Stimulated activated naive CD8-positive, alpha-beta T cell treated with anti-CD3 and anti-CD28 coated beads, Interleukin-15, amount 100 ng/mL, for 72 hours (primary cell): ENCODE data around the gene BMP8B.
"Not testable (repeated sequence)": the region's sequence is repeated elsewhere in the genome, so short reads cannot be mapped to it uniquely, and the experiment has no call there.

Source experiments
- ATAC-seq: fragments of 150-1000 bp; cut with Tn5 transposase; 2 replicates; pipeline ENCODE4 v1.10.0; 2021; ENCODE audit warnings: mild to moderate bottlenecking, moderate library complexity
- DNase-seq, 2 donors: peaks; one replicate each; pipeline ENCODE4 v3.0.0; 2021 to 2022
- H3K27ac Mint-ChIP-seq, 2 donors: one replicate each; pipeline ENCODE4 v1.8.0; 2022; ENCODE audit warnings: mild to moderate bottlenecking in 2 of 2, mixed read lengths in 2 of 2, moderate library complexity in 2 of 2
- H3K27me3 Mint-ChIP-seq: one replicate; pipeline ENCODE4 v1.8.0; 2022; ENCODE audit warnings: mixed read lengths
- H3K4me1 Mint-ChIP-seq: one replicate; pipeline ENCODE4 v1.8.0; 2022; ENCODE audit warnings: mild to moderate bottlenecking, mixed read lengths
- H3K4me3 Mint-ChIP-seq, 2 donors: one replicate each; pipeline ENCODE4 v1.8.0; 2022; ENCODE audit warnings: mild to moderate bottlenecking in 2 of 2, mixed read lengths in 2 of 2, moderate library complexity in 1 of 2
- H3K9me3 Mint-ChIP-seq, 2 donors: one replicate each; pipeline ENCODE4 v1.8.0; 2022; ENCODE audit warnings: mixed read lengths in 2 of 2

The BMP8B gene

DNA sequence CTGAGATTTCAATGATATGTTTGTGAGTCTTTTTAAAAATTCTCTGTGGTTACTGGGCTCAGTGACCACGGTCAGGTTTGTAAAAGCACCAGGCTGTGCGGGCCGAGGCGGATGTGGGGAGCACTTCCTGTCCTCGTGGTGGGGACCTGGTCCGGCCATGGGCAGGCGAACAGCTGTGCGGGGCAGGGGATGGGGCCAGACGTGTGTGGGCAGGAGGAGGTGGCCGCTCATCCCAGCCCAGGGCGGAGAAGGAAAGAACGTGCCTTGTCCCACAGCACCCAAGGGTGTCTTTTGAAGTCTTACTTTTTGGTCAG lies 12.3 kb downstream of the BMP8B start:
- Mint-ChIP-seq H3K27ac (peak overlapping the region in 1 of 2 donors; percentile 66), H3K27me3 (peaks cover 27% of the 10 kb centered on the region), H3K4me3 (no peak overlapping the region), H3K4me1 (peaks cover 4% of the 10 kb centered on the region), H3K9me3 (no peaks in the 10 kb centered on the region)
- ATAC-seq (no peak), DNase-seq (no peak)

DNA sequence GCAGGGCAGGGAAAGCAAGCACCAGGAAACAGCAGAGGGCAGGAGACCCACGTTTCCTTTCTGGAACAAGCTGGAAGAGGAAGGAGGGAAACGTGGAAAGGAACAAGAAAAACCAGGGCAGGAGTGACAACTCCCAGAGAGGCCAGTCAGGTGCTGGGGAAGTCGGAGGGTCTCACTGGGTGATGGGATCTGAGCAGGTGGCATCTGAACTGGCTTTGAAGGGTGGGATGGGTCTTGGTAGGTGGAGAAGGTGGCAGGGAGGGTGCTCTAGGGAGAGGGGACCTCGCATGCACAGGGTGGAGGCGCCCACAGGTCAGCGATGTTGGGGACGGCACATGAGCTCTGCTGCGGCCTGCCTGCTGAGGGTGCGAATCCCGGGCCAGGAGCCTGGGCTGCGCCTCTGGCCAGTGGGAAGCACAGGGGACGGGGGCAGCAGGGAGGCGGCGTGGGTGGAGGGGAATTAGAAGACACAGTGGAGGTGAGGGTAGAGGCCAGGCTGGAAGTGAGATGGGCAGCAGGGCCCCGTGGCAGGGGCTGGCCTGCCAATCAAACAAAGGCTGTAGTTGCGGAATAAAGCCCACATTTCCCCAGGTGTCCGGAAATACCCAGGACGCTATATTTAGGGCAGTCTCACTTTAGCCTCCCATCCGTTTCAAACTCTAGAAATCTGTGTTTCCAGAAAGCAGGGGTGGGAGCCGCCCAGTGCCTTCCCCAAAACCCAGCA lies 12.8 kb downstream of the BMP8B start:
- H3K4me3 Mint-ChIP-seq, H3K9me3 Mint-ChIP-seq, DNase-seq, H3K4me1 Mint-ChIP-seq, ATAC-seq: not testable (repeated sequence)
- Mint-ChIP-seq H3K27ac (peak overlapping the region in 1 of 2 donors; percentile 66), H3K27me3 (peaks cover 22% of the 10 kb centered on the region)

DNA sequence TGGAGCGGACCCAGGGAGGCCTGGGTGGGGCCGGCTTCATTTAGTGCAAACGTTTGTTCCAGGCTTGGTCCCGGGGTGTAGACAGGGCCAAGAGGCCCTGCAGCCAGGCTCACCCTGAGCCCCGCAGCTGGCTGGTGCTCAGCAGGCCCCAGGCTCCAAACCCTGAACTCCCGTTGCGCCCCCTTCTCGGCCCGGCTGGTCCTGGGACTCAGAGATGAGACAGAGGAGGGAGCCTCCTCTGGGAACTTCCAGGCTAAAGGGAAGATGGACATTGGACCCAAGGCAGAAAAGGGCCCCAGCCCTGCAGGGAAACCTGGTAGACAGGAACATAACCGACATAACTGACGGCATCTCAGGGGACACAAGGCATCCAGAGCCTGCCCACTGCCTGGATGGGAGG lies 13.5 kb downstream of the BMP8B start:
- H3K27me3 Mint-ChIP-seq, result peaks cover 19% of the 10 kb centered on the region
- H3K27ac Mint-ChIP-seq, H3K4me3 Mint-ChIP-seq, ATAC-seq, H3K9me3 Mint-ChIP-seq, DNase-seq, H3K4me1 Mint-ChIP-seq: not testable (repeated sequence)

DNA sequence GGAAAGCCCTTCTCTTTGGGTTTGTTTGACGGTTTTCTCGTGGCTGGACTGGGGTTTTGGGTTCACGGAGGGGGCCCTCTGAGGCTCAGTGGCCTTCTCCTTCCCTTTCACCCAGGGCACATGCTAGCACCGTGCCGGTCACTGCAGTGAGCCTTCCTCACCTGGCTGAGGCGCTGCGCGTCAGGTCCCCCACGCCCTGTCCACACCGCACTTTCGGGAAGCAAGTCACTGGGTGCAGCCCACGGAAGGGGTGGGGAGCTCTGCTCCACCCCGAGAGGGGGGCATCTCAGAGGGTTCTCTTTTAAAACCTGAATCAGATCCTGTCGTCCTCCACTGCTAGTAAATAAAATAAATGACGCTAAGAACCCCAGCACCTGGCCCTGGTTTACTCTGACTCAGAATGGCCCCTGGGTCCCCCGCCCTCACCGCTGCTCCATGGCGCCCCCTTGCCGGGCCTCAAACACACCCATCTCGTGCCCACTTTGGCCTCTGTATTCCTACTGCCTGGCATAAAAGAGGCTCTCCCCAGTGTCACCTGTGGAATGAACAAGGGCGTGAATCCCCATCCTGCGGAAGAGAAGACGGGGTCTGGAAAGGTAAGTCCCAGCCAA lies 15.2 kb downstream of the BMP8B start:
- not testable (repeated sequence) for H3K9me3 Mint-ChIP-seq, H3K27me3 Mint-ChIP-seq, H3K27ac Mint-ChIP-seq, H3K4me3 Mint-ChIP-seq, H3K4me1 Mint-ChIP-seq, DNase-seq
- ATAC-seq, result peak; percentile 48

DNA sequence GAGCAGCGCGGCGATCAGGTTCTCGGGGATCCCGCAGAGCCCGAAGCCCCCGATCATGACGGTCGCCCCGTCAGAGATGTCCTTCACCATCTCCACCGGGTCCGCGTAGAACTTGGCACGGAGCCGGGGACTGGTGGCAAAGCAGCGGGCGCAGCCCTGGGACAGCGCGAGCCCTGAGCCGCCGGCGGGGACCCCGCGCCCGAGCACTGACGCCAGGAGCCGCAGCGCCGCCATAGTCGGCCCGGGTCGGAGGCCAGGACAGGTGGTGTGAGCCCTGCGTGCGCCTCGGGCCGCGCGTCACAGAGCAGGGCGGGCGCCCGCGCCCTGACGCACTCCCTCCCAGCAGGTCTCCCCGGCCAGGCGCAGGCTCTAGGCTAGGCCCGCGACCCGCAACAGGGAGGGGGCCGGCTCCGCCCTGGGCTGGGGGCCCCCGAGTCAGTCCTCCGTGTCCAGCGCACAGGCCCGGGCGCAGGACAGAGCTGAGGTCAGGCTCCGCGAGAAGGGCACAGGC lies 17.6 kb downstream of the BMP8B start, which contains the start of gene OXCT2:
OXCT2 (minus strand) TSS at position 327 of the 511 bp plus-strand sequence; CDS start at position 234, 93 bp downstream.
- DNase-seq (peak; percentile 42 to 46), ATAC-seq (peak; percentile 72)
- not testable (repeated sequence) for H3K9me3 Mint-ChIP-seq, H3K4me1 Mint-ChIP-seq, H3K27me3 Mint-ChIP-seq
- H3K27ac Mint-ChIP-seq, result peak within 1 kb of the TSS in 1 of 2 donors; percentile 77
- H3K4me3 Mint-ChIP-seq, result peak within 1 kb of the TSS; percentile 76 to 86

DNA sequence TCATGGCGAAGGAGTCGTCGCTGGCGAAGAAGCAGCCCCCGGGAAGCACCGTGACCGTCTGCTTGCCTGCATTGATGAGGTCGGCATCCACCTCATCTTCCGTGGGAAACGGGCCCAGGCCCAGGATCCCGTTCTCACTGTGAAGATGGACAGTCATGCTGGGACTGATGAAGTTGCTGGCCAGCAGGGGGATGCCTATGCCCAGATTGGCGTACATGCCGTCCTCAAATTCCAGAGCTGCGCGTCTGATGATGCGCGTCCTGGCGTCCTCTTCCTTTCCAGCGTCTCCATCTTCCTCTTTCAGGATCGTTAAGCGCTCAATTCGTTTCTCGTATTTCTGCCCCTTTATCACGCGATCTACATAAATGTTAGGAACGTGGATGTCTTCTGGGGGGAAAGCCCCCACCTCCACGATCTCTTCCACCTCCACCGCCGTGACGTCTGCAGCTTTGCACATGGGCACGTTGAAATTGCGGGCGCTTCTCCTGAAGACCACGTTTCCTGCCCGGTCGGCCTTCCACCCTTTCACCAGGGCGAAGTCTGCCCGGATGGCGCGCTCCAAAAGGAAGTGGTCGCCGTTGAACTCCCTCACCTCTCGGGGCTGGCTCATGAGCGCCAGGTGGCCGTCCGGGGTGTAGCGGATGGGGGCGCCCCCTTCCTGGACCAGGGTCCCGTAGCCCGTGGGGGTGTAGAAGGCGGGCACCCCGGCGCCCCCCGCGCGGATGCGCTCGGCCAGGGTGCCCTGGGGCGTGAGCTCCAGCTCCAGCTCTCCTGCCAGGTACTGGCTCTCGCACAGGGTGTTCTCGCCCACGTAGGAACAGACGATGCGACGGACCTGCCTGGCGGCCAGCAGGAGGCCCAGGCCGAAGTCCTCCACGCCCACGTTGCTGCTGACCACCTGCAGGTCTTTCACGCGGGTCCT lies 18.3 kb downstream of the BMP8B start:
- peak overlapping the region in 1 of 2 donors; percentile 77 for H3K27ac Mint-ChIP-seq
- peak overlapping the region; percentile 76 to 86 for H3K4me3 Mint-ChIP-seq
- not testable (repeated sequence) for H3K27me3 Mint-ChIP-seq, H3K4me1 Mint-ChIP-seq, H3K9me3 Mint-ChIP-seq
- ATAC-seq (peak; percentile 75), DNase-seq (peak; percentile 30 to 77)

DNA sequence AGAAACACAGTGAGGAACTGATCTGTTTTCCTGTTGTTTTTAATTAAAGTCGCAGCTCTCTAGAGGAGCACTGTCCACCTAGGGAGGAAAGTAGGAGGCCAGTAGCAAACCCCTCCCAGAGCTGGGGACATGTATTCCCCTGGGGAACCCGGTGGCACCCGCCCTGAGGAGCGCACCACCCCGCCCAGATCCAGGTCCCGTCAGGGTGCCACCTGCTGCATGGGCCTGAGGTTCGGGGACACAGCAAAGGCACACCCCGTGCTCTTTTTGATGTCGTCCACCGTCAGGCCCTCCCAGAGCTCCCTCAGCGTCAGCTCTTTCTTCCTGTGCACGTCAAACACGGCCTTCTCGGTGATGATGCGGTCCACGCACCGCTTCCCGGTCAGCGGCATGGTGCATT lies 19.2 kb downstream of the BMP8B start:
- ATAC-seq, H3K4me1 Mint-ChIP-seq, DNase-seq, H3K27ac Mint-ChIP-seq, H3K4me3 Mint-ChIP-seq, H3K9me3 Mint-ChIP-seq, H3K27me3 Mint-ChIP-seq: not testable (repeated sequence)

DNA sequence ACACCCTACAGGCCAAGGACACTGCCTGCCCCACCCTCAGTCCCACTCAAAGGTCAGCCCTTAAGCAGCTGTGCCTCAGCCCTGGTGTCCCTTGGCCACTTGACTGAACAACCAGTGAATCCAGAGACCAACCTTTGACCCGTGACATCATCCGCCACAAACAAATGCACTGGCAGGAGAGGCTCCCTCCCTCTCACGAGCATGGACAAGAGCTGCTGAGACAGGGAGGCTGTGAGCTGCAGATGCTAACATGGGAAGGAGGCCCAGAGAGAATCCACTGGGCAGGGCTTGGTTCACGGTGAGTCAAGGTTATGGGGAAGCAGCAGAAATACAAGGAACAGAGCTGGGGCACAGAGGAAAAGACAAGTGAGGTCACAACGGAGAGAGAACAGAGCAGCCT lies 22.2 kb downstream of the BMP8B start:
- not testable (repeated sequence) for H3K4me3 Mint-ChIP-seq, H3K9me3 Mint-ChIP-seq, H3K27me3 Mint-ChIP-seq, H3K4me1 Mint-ChIP-seq, DNase-seq, ATAC-seq, H3K27ac Mint-ChIP-seq

DNA sequence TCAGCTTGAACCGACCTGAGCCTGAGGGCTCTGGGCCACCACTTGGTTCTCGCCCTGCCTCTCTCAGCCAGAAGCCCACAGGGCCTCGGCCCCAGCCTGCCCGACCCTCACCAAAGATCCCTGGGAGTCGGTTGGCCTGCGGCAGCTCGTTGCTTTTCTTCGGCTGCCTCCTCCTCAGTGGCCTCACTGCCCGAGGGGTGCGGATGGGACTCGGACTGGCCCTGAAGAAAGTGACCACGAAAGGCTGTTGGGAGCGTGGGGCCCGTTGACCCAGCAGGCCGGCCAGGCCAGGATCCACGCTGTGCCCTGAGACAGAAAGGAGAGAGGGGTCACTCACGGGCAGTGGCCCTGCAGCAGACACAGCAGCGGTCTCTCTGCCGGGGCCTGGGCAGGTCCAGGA lies 24.2 kb downstream of the BMP8B start:
- H3K4me1 Mint-ChIP-seq, DNase-seq, H3K9me3 Mint-ChIP-seq, H3K27me3 Mint-ChIP-seq, H3K4me3 Mint-ChIP-seq, H3K27ac Mint-ChIP-seq, ATAC-seq: not testable (repeated sequence)

DNA sequence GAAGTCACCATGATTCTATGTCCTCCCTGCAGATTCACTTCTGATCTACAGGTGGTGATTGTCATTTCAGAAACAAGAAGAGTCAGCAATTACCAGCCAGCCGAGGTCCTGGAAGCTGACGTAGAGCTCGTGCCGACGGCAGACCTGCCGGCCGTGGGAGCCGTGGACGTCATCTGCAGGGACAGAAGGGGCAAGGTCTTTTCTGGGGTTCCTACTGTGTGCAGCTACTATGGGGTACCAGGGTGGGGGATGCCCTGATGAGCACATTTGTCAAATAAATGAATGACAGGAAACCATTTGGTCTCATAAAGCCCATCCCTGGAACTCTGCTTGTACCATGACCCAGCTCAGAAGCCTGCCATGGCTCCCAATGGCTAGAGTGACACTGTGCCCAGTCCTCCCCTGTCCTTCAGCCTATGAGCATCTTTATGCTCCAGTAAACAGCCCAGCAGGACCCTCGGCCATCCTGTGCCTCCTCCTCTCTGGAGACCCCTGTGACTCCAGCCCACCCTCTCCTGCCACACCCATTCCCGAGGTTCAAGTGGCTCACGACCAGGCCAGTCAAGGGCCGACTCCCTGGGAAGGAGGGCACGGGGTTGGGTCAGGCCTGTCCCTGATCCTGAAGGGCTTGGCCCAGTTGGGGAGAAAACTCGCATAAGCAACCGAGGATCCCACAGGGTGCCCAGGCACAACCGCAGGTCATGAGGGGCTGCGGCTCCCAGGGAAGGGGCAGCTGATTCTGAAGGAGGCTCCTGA lies 24.9 kb downstream of the BMP8B start:
- H3K4me3 Mint-ChIP-seq, H3K4me1 Mint-ChIP-seq, ATAC-seq, H3K27me3 Mint-ChIP-seq, DNase-seq, H3K9me3 Mint-ChIP-seq: not testable (repeated sequence)
- H3K27ac Mint-ChIP-seq, result peak overlapping the region in 1 of 2 donors; percentile 67

DNA sequence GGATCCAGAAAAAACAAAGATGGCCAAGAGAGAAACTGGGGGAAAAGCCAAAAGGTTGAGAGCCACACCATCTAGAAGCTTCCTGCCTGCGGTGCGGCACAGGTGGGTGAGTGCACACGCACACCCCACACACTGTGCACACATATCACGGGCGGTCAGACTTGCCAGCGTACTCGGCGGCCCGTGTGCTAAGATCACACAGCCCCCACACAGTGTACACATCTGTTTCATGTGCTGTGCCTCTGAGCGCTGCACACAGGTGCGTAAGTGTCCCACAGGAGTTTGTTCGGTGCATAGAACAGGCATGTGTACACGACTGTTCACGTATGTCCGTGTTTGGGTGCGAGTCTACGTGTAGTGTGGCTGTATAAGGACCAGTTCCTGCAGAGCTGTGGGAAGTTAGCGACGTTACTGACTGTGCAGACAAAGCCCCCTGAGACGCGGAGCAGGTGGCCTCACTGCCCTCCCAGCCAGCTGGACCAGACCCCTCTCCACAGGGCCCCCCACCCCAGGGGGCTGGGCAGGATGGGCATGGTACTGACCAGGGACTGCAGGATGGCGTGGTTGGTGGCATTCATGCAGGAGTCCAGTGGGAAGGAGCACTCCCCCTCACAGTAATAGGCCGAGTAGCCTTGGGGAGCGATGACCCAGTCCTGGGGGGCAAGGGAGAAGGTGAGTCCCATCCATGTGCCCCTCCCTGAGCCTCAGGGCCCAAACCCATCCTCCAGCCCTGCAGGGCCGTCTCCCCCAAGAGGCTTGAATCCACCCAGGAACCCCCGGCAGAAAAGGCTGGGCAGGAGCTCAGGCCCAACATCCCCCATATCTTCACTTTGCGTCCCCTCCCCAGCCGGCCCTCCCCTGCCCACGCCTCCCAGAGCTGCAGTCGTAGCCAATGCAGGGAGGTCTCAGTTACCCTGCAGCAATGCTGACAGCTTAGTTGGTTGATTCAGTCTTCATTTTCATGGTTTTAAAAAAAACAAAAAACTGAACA lies 25.8 kb downstream of the BMP8B start:
- DNase-seq, result no peak
- Mint-ChIP-seq H3K27me3 (no peaks in the 10 kb centered on the region), H3K9me3 (no peaks in the 10 kb centered on the region), H3K4me1 (no peaks in the 10 kb centered on the region), H3K4me3 (no peak overlapping the region), H3K27ac (peak overlapping the region in 1 of 2 donors; percentile 42)
- no peak for ATAC-seq

DNA sequence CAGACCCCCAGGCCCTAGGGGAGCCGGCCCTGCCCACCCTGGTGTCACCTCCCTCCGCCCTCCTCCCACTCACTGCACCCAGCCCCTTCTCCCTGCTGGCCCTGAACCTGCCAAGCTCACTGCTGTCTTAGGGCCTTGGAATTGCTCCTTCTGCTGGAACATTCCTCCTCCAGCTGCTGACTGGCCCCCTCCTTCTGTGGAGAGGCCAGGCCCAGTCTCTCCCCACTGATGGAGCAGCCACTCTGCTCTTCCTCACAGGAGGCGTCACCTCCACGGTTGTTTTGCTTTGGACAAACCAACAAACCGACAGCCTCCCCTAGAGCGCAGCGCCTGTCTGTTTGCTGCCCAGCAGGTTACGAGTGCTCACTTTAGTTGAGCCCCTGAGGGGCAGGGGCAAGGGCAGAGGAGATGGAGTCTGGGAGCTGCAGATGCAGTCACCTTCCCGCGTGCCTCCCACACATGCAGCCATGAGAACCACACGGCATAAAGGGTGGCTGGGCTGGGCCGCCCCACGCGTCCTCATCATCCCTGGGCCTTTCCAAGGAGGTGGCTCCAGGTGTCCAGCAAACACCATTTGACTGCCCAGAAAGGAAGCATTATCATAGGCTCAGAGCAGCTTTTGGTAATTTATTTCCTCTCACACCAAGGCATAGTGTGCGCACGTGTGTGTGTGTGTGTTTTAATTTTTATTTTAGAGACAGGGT lies 27.0 kb downstream of the BMP8B start:
- Mint-ChIP-seq H3K9me3 (no peaks in the 10 kb centered on the region), H3K27ac (no peak overlapping the region), H3K27me3 (no peaks in the 10 kb centered on the region), H3K4me1 (no peaks in the 10 kb centered on the region), H3K4me3 (no peak overlapping the region)
- no peak for ATAC-seq
- no peak for DNase-seq

DNA sequence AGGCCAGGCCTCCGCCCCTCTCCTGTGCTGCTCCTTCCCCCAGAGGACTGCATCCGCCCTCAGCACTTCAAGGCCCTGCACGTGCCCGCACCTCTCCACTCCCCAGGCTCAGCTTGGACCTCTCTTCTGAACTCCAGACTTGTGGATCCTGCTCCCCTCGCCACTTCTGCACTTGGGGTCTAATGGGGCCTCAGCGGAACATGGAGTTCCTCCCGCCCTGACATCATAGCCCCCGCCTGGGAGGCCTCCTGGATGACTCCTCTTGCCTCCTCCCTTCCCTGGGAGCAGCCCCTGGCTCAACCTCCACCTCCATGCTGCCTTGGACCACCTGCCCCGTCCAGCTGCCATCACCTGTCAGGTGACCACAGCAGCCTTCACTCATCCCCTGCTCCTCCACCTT lies 27.6 kb downstream of the BMP8B start:
- no peaks in the 10 kb centered on the region for H3K27me3 Mint-ChIP-seq
- H3K9me3 Mint-ChIP-seq, result no peaks in the 10 kb centered on the region
- no peak overlapping the region for H3K4me3 Mint-ChIP-seq
- no peak for DNase-seq
- ATAC-seq, result no peak
- H3K4me1 Mint-ChIP-seq, result no peaks in the 10 kb centered on the region
- H3K27ac Mint-ChIP-seq, result no peak overlapping the region
